ENCODE measurements around the gene HLA-DMA. TPM values are rescaled to one million over a fixed set of nuclear protein-coding genes. Genes with fewer than 3 reads are reported as not detected.

HLA-DMA gene
- total and polyA plus RNA-seq, 9 of the 15 experiments (the other 6 are each of a cell fraction or from before 2014, with no cell fraction given): 0.13 to 0.83 (median 0.51) TPM

- TF ChIP-seq SMC3 (conservative IDR thresholded peaks at IDR 0.05; ENCODE audit: insufficient read depth, low read depth, low read length) (no peak), E2F6 (IDR thresholded peaks at IDR 0.05; ENCODE audit: borderline replicate concordance in 1 of 2, extremely low read depth in 1 of 2, insufficient read depth in 1 of 2, insufficient read length in 1 of 2, low read depth in 1 of 2, low read length in 1 of 2, poor library complexity in 1 of 2, severe bottlenecking in 1 of 2) (peak; percentile 36 to 47), DLX4 (CRISPR knock-in tag; IDR thresholded peaks at IDR 0.05) (no peak), KLF1 (tag; IDR thresholded peaks at IDR 0.05) (no peak), FOXA1 (IDR thresholded peaks at IDR 0.05; ENCODE audit: borderline replicate concordance) (no peak), CLOCK (CRISPR knock-in tag; IDR thresholded peaks at IDR 0.05; ENCODE audit: borderline replicate concordance) (no peak), GTF2B (IDR thresholded peaks at IDR 0.05; ENCODE audit: extremely low read depth, insufficient read length) (peak; percentile 48), HMG20A (CRISPR knock-in tag; conservative IDR thresholded peaks at IDR 0.05) (no peak), RNF2 (IDR thresholded peaks at IDR 0.05) (peak; percentile 85), CBX8 (IDR thresholded peaks at IDR 0.05; ENCODE audit: borderline replicate concordance, extremely low read depth, low read depth, low read length, poor library complexity, severe bottlenecking) (no peak), ZBTB49 (CRISPR knock-in tag; IDR thresholded peaks at IDR 0.05; ENCODE audit: borderline replicate concordance) (no peak), POLR3A (IDR thresholded peaks at IDR 0.05; ENCODE audit: borderline replicate concordance, extremely low read depth, insufficient read depth, insufficient read length) (no peak), PBX2 (CRISPR knock-in tag; IDR thresholded peaks at IDR 0.05; ENCODE audit: low read depth) (no peak), PBX2 (tag; conservative IDR thresholded peaks at IDR 0.05; ENCODE audit: low read depth) (no peak), HDGF (IDR thresholded peaks at IDR 0.05) (no peak), TAF9B (IDR thresholded peaks at IDR 0.05; ENCODE audit: partially characterized antibody) (no peak)
Observed at GRCh38 chr6:32969685-32970412, 17.0 kb upstream of the HLA-DMA start (continued).

Measured in K562 (cell line).